MCF 10A (cell line): ENCODE results near the gene TRIM69. TPM values are rescaled to one million over a fixed set of nuclear protein-coding genes. Genes with fewer than 3 reads are reported as not detected.
"Not testable (repeated sequence)": the region's sequence is repeated elsewhere in the genome, so short reads cannot be mapped to it uniquely, and the experiment has no call there.

Experiments used
- BruUV-seq: library from RNA; stranded (reverse); fragments of 400-500 nt; replicated peaks from 2 replicates; lab custom pipeline; 2021; lab: Mats Ljungman, UMichigan
- CTCF ChIA-PET: fragments of 300-600 bp; sonication (Branson Sonifier 250); formaldehyde crosslinking; extraction: SDS; loops from one replicate; lab custom pipeline; 2021; ENCODE audit warnings: antibody characterized with exemption, inconsistent platforms; lab: Yijun Ruan, JAX
- POLR2A ChIA-PET: fragments of 300-600, 350-650 bp; sonication (Branson Sonifier 250); formaldehyde crosslinking; extraction: SDS; loops from one replicate; lab custom pipeline; 2020; ENCODE audit warnings: antibody characterized with exemption, inconsistent platforms; lab: Yijun Ruan, JAX
- DNase-seq: peaks from one replicate; pipeline ENCODE4 v3.0.0-alpha.2; 2018; ENCODE audit not compliant: unreplicated experiment
- H3K27ac Mint-ChIP-seq: one replicate; pipeline ENCODE4 v1.8.0; 2022; ENCODE audit warnings: mild to moderate bottlenecking, low read depth, mixed read lengths; ENCODE audit not compliant: unreplicated experiment
- H3K27me3 Mint-ChIP-seq: one replicate; pipeline ENCODE4 v1.8.0; 2022; ENCODE audit warnings: mixed read lengths; ENCODE audit not compliant: insufficient read depth, unreplicated experiment
- H3K36me3 Mint-ChIP-seq: one replicate; pipeline ENCODE4 v1.8.0; 2022; ENCODE audit warnings: mild to moderate bottlenecking, moderate library complexity, mixed read lengths; ENCODE audit not compliant: insufficient read depth, unreplicated experiment
- H3K4me1 Mint-ChIP-seq: one replicate; pipeline ENCODE4 v1.8.0; 2022; ENCODE audit warnings: mixed read lengths; ENCODE audit not compliant: insufficient read depth, unreplicated experiment
- H3K4me3 Mint-ChIP-seq: one replicate; pipeline ENCODE4 v1.8.0; 2022; ENCODE audit warnings: mild to moderate bottlenecking, moderate library complexity, mixed read lengths; ENCODE audit not compliant: unreplicated experiment
- H3K9me3 Mint-ChIP-seq: one replicate; pipeline ENCODE4 v1.8.0; 2022; ENCODE audit warnings: mixed read lengths; ENCODE audit not compliant: unreplicated experiment
- intact Hi-C: fragments of 100-400 bp; cut with micrococcal nuclease; formaldehyde crosslinking; loops from 2 replicates; pipeline ENCODE4 v1.14.1; 2022
- total RNA-seq: library from RNA; stranded (reverse); gene quantifications from 2 replicates; pipeline ENCODE4 v1.2.3, GENCODE V29; 2022
- TF ChIP-seq, protein P1 (sequence below): fragments of 200-600 bp; IDR thresholded peaks from one replicate; pipeline ENCODE4 v1.8.0; 2022; ENCODE audit warnings: antibody characterized with exemption, mild to moderate bottlenecking; ENCODE audit not compliant: unreplicated experiment

TRIM69 gene
- total RNA-seq, 1 experiment from 2014 or later = 8.2 TPM

DNA sequence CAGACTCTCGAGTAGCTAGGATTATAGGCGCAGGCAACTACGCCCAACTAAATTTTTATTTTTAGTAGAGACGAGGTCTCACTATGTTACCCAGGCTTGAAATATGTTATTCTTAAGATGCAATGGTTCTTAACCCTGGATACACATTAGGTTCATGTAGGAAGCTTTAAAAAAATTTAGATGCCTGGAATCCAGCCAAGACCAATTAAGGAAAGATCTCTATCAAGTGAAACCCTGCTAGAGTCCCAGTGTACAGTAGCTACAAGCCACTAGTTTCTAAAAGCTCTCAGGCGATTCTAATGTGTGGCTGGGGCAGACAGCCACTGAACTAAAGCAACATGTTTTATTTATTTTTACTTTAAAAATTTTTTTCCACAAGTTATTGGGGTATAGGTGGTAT, 33.2 kb downstream of the TRIM69 start:
- no TSS peak for BruUV-seq
- intact Hi-C loops = no loop called here
- TF ChIP-seq, protein P1, sequence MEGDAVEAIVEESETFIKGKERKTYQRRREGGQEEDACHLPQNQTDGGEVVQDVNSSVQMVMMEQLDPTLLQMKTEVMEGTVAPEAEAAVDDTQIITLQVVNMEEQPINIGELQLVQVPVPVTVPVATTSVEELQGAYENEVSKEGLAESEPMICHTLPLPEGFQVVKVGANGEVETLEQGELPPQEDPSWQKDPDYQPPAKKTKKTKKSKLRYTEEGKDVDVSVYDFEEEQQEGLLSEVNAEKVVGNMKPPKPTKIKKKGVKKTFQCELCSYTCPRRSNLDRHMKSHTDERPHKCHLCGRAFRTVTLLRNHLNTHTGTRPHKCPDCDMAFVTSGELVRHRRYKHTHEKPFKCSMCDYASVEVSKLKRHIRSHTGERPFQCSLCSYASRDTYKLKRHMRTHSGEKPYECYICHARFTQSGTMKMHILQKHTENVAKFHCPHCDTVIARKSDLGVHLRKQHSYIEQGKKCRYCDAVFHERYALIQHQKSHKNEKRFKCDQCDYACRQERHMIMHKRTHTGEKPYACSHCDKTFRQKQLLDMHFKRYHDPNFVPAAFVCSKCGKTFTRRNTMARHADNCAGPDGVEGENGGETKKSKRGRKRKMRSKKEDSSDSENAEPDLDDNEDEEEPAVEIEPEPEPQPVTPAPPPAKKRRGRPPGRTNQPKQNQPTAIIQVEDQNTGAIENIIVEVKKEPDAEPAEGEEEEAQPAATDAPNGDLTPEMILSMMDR = no peak
- no peak overlapping the region for H3K27ac Mint-ChIP-seq
- H3K4me1 Mint-ChIP-seq = no peaks in the 10 kb centered on the region
- POLR2A ChIA-PET = interaction anchor here (0.6 to 1.6 kb wide), 2 partner anchors 11 to 184 kb away, joined by 4 to 5 read pairs; no protein-coding TSS in a partner anchor
- H3K4me3 Mint-ChIP-seq = no peak overlapping the region
- CTCF ChIA-PET = interaction anchor here (1.2 kb wide), 1 partner anchor 160 kb away, joined by 4 read pairs; no protein-coding TSS in a partner anchor
- DNase-seq = no peak
- no peaks in the 10 kb centered on the region for H3K27me3 Mint-ChIP-seq
- no peaks in the 10 kb centered on the region for H3K36me3 Mint-ChIP-seq
- peaks cover 13% of the 10 kb centered on the region for H3K9me3 Mint-ChIP-seq

DNA sequence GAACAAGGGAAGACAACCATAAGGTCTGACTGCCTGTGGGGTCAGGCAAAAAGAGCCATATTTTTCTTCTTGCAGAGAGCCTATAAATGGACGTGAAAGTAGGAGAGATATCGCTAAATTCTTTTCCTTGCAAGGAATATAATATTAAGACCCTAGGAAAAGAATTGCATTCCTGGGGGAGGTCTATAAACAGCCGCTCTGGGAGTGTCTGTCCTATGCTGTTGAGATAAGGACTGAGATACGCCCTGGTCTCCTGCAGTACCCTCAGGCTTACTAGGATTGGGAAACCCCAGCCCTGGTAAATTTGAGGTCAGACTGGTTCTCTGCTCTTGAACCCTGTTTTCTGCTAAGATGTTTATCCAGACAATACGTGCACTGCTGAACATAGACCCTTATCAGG, 34.4 kb downstream of the TRIM69 start:
- H3K9me3 Mint-ChIP-seq = peaks cover 13% of the 10 kb centered on the region
- H3K27me3 Mint-ChIP-seq, H3K4me1 Mint-ChIP-seq, H3K36me3 Mint-ChIP-seq, intact Hi-C loops, H3K27ac Mint-ChIP-seq, BruUV-seq, POLR2A ChIA-PET, H3K4me3 Mint-ChIP-seq, DNase-seq, CTCF ChIA-PET: not testable (repeated sequence)

DNA sequence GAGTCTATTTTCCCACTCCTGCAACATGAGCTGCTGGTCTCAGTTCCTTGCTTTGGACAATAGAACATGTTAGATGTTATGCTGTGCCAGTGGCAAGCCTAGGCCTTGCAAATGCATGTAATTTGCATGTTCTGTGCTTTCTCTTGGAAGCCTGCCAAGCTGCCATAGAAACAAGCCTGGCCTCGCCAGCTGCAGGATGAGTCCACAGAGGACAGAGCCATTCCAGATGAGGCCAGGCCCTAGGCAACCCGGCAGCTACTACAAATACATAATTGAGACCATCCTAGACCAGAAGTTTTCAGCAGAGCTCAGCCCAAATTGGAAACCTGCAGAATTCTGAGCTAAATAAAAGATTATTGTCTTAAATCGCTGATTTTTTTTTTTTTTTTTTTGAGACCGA, 39.6 kb downstream of the TRIM69 start:
- POLR2A ChIA-PET = interaction anchor here (0.6 to 1.2 kb wide), 6 partner anchors 12 to 113 kb away, joined by 3 to 4 read pairs (median 4); partner anchors contain the start of genes B2M, PATL2 and SPG11
- Mint-ChIP-seq H3K36me3 (no peaks in the 10 kb centered on the region), H3K27me3 (no peaks in the 10 kb centered on the region), H3K4me3 (no peak overlapping the region), H3K27ac (no peak overlapping the region), H3K9me3 (peaks cover 11% of the 10 kb centered on the region), H3K4me1 (no peaks in the 10 kb centered on the region)
- DNase-seq = peak; percentile 41
- TF ChIP-seq, protein P1 = no peak
- CTCF ChIA-PET = no interaction called here
- intact Hi-C loops = no loop called here
- BruUV-seq = no TSS peak

DNA sequence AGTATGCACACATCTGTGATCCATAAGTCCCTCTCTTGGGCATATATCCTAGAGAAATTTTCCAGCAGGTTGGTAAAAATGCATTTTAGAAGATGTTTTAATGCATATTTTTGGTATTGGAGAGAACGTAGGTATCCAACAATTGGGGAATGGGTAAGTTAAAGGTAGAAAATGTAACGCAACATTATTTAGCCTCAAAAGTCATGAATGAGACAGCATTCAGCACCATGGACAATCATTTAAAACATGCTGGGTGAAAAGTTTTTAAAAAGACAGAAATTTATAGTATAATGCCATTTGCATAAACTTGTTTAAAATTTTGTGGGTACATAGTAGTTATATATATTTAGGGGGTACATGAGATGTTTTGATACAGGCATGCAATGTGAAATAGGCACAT, 43.4 kb downstream of the TRIM69 start:
- no TSS peak for BruUV-seq
- TF ChIP-seq, protein P1 = no peak
- ChIA-PET CTCF (interaction anchor here (0.7 kb wide), 1 partner anchor 480 kb away, joined by 3 read pairs; no protein-coding TSS in a partner anchor), POLR2A (no interaction called here)
- Mint-ChIP-seq H3K27ac (no peak overlapping the region), H3K4me3 (no peak overlapping the region), H3K9me3 (no peaks in the 10 kb centered on the region), H3K36me3 (no peaks in the 10 kb centered on the region), H3K4me1 (peaks cover 14% of the 10 kb centered on the region), H3K27me3 (no peaks in the 10 kb centered on the region)
- no peak for DNase-seq
- intact Hi-C loops = no loop called here

DNA sequence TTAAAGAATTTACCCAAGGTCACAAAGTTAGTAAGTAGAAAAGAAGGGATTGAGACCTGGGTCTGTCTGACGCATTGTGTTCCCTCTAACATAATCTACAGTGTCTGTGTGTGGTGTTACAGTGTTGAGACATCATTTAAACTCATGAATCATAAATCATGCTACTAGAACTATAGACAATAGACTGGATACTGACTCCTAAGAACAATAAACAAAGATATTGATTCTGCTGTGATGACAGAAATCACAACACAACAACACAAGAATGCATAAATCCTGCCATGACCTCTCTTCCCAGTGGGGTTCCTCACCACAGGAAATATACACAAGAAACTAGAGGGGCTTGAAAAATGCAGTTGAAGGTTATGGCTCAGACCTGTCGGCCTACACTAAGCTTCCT, 44.3 kb downstream of the TRIM69 start:
- peaks cover 14% of the 10 kb centered on the region for H3K4me1 Mint-ChIP-seq
- intact Hi-C loops = no loop called here
- H3K27me3 Mint-ChIP-seq = no peaks in the 10 kb centered on the region
- POLR2A ChIA-PET = no interaction called here
- no peak overlapping the region for H3K27ac Mint-ChIP-seq
- no peaks in the 10 kb centered on the region for H3K36me3 Mint-ChIP-seq
- CTCF ChIA-PET = interaction anchor here (0.5 to 1.7 kb wide), 4 partner anchors 51 to 519 kb away, joined by 3 to 6 read pairs (median 4); no protein-coding TSS in a partner anchor
- no peak for DNase-seq
- no peaks in the 10 kb centered on the region for H3K9me3 Mint-ChIP-seq
- TF ChIP-seq, protein P1 = no peak
- no TSS peak for BruUV-seq
- H3K4me3 Mint-ChIP-seq = no peak overlapping the region
